OCI-M1 (cell line): ENCODE data around the gene DEGS2.

Experiments
- DNase-seq: peaks from one replicate; lab custom pipeline; 2025; lab: John Stamatoyannopoulos, UW

Gene DEGS2

GRCh38 chr14:100148837-100149731, 10.4 kb downstream of the DEGS2 start:
- DNase-seq, result no peak

GRCh38 chr14:100147691-100148464, 11.6 kb downstream of the DEGS2 start:
- no peak for DNase-seq

GRCh38 chr14:100147181-100147631, 12.2 kb downstream of the DEGS2 start:
- DNase-seq, result no peak

GRCh38 chr14:100146531-100147091, 12.8 kb downstream of the DEGS2 start:
- DNase-seq, result no peak

GRCh38 chr14:100145682-100146464, 13.6 kb downstream of the DEGS2 start:
- DNase-seq, result no peak

GRCh38 chr14:100144996-100145646, 14.3 kb downstream of the DEGS2 start:
- no peak for DNase-seq

GRCh38 chr14:100144645-100144995, 14.8 kb downstream of the DEGS2 start:
- DNase-seq, result no peak

GRCh38 chr14:100143934-100144333, 15.5 kb downstream of the DEGS2 start:
- DNase-seq, result no peak

- DNase-seq, result no peak
These were observed 15.9 kb downstream of the DEGS2 start for GRCh38 chr14:100143523-100143922.

- peak; percentile 96 for DNase-seq
These were observed 17.1 kb downstream of the DEGS2 start for GRCh38 chr14:100142073-100143040.

- no peak for DNase-seq
These were observed 18.3 kb downstream of the DEGS2 start for GRCh38 chr14:100141098-100141497.

GRCh38 chr14:100140452-100141078, 18.9 kb downstream of the DEGS2 start:
- DNase-seq, result peak; percentile 90

GRCh38 chr14:100138955-100139354, 20.5 kb downstream of the DEGS2 start:
- no peak for DNase-seq

- DNase-seq, result no peak
These were observed 21.2 kb downstream of the DEGS2 start for GRCh38 chr14:100138082-100138787.

GRCh38 chr14:100137173-100137572, 22.3 kb downstream of the DEGS2 start:
- no peak for DNase-seq

GRCh38 chr14:100135784-100136183, 23.7 kb downstream of the DEGS2 start:
- DNase-seq, result no peak

- DNase-seq, result no peak
These were observed 24.4 kb downstream of the DEGS2 start for GRCh38 chr14:100135073-100135472.

- DNase-seq, result no peak
These were observed 24.9 kb downstream of the DEGS2 start for GRCh38 chr14:100134586-100134985.

- DNase-seq, result no peak
These were observed 26.4 kb downstream of the DEGS2 start for GRCh38 chr14:100132903-100133510.
